ENCODE data around the gene SMURF2.

SMURF2 gene

GRCh38 chr17:64496786-64497564, 165.1 kb downstream of the SMURF2 start, which contains the start of gene POLG2:
POLG2 (minus strand) TSS chr17:64497054; CDS start chr17:64496968, 86 bp downstream.
- no peaks in the 10 kb centered on the region for H3K27me3 ChIP-seq (ENCODE audit: insufficient read depth, insufficient read length)
- no peak for TF ChIP-seq ZNF274 (IDR thresholded peaks at IDR 0.05; ENCODE audit: low read depth, low read length)
- peak; percentile 61 for TF ChIP-seq YY1 (IDR thresholded peaks at IDR 0.05; ENCODE audit: insufficient read depth, insufficient read length)
- H3K36me3 ChIP-seq (ENCODE audit: insufficient read depth, insufficient read length, low read length): peaks cover 56% of the 10 kb centered on the region
- H3K4me3 ChIP-seq (ENCODE audit: insufficient read length, low read depth): peak within 1 kb of the TSS; percentile 94
- peak; percentile 85 for DNase-seq (ENCODE audit: low read depth, low spot score)
- peak within 1 kb of the TSS; percentile 96 for H3K9ac ChIP-seq (ENCODE audit: insufficient read length, low read depth)
- peaks cover 13% of the 10 kb centered on the region for H3K9me3 ChIP-seq (ENCODE audit: insufficient read depth, low read length)
- H3K4me1 ChIP-seq (ENCODE audit: insufficient read depth, insufficient read length): no peaks in the 10 kb centered on the region

GRCh38 chr17:64496348-64496785, 165.7 kb downstream of the SMURF2 start:
- Histone ChIP-seq H3K4me1 (ENCODE audit: insufficient read depth, insufficient read length) (no peaks in the 10 kb centered on the region), H3K9ac (ENCODE audit: insufficient read length, low read depth) (peak overlapping the region; percentile 96), H3K9me3 (ENCODE audit: insufficient read depth, low read length) (peaks cover 19% of the 10 kb centered on the region), H3K27me3 (ENCODE audit: insufficient read depth, insufficient read length) (no peaks in the 10 kb centered on the region), H3K4me3 (ENCODE audit: insufficient read length, low read depth) (peak overlapping the region; percentile 94), H3K36me3 (ENCODE audit: insufficient read depth, insufficient read length, low read length) (peaks cover 56% of the 10 kb centered on the region)
- TF ChIP-seq ZNF274 (IDR thresholded peaks at IDR 0.05; ENCODE audit: low read depth, low read length) (no peak), SUZ12 (IDR thresholded peaks at IDR 0.05; ENCODE audit: extremely low read depth, insufficient read depth, insufficient read length) (no peak), YY1 (IDR thresholded peaks at IDR 0.05; ENCODE audit: insufficient read depth, insufficient read length) (no peak)
- DNase-seq (ENCODE audit: low read depth, low spot score): no peak

Data from NT2/D1 (cell line).